Amniotic stem cell (primary cell): ENCODE measurements around the gene RCBTB2.

Source experiments
- DNase-seq: peaks from one replicate; lab custom pipeline; 2025; lab: John Stamatoyannopoulos, UW

Gene RCBTB2

DNA sequence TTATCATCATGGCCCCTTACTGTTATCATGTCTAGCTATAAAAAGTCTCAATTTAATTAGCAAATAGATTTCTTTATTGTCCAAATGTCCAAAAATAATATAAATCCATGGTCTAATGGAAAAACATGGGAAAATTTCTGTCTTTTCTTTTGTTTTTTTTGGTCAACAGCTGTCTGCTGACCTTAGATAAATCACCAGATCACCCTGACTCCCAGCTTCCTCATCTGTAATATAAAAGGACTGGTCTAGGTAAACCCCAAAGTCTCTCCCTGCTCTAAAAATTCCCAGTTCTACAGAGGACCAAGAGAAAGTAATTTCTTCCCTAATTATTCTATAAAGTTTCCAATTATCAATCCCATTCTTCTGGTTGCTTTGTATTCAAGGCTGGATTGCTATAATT, 30.7 kb upstream of the RCBTB2 start:
- DNase-seq = no peak

DNA sequence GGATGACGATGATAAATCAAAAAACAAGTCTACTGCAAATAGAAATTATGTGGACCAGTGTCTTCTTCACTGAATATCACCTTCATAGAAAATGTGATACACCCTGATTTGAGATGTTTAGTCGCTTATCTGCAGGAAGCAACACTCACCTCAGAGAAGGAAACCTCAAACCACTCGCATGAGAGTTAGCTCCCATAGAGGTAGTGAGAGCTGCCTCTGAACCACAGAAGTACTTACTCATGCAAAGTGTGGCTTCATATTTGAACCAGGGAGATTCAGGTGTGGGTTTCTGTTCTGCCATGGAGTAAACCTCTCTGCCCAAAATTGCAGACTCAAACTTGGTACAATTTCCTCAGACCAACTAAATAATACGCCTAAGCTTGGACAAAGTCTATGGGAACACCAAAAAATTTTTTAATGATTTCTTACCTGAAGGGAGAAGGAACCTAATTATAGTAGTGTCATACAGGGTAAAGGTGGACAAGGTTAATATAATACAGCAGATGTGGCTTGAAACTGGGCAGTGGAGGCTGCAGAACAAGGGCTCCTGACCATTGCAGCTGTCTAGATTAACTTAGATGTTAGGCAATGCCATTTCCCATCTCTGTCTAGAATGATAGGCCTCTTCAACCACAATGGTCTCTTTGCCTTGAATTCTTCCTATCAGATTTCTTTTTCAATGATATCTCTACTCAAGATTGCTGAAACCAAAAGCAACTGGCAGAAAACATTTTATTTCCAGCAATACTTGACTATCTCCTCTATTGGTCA, 29.6 kb upstream of the RCBTB2 start:
- DNase-seq = no peak

DNA sequence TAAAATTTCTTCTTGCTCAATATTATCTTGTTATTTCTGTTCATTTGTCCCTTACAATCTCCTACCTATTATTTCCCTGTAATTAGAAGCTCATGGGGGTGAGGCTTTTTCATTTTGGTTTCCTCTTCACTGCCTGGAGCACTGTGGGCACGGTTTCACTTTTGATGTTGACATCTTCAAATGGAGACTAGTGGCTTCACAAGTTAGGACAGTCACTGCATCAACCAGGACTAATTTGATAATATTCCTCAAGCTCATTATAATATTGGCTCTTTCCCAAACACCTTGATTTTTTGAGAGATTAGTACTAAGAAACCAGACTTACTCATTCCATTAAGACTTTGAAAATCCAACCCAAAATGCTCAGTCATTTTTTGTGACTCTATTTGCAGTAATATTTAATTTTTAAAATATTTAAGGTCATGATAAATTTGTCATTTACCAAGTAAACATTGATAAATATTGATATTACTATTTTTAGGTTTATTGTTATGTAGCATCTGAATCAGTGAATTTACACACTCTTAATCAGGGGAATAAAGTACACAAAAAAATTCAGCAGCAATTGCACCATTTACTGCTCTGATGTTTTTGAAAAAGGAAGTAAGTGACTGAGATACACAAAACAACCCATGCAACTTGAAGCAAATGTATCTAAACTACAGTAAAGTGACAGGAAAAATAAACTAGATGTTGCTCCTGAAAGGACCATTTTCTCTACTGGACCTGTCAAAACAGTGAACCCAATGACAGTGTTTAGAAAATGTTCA, 28.8 kb upstream of the RCBTB2 start:
- DNase-seq = no peak

DNA sequence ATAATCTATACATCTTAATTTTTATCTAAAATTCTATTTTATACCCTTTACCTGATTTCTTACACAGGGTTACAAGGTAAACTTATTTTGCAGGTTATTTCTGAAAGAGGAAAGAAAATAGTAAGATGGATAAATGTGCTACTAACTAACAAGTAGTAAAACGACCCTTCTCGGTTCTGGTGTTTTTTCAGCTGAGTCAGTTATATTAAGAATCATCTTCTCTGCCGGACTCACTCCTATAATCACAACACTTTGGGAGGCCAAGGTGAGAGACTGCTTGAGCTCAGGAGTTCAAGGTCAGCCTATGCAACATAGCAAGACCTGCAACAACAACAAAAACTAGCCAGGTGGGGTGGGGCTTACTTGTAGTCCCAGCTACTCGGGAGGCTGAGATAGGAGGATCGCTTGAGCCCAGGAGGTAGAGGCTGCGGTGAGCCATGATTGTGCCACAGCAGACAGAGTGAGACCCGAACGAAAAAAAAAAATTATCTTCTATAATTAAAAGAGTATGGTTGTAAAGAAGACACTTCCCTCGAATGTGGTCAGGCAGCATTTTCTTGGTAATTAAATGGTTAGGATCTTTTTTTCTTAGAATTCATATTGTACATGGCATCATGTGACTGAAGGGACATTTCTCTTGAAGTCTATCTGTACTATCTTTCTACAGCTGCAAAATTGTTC, 27.9 kb upstream of the RCBTB2 start:
- DNase-seq = no peak

DNA sequence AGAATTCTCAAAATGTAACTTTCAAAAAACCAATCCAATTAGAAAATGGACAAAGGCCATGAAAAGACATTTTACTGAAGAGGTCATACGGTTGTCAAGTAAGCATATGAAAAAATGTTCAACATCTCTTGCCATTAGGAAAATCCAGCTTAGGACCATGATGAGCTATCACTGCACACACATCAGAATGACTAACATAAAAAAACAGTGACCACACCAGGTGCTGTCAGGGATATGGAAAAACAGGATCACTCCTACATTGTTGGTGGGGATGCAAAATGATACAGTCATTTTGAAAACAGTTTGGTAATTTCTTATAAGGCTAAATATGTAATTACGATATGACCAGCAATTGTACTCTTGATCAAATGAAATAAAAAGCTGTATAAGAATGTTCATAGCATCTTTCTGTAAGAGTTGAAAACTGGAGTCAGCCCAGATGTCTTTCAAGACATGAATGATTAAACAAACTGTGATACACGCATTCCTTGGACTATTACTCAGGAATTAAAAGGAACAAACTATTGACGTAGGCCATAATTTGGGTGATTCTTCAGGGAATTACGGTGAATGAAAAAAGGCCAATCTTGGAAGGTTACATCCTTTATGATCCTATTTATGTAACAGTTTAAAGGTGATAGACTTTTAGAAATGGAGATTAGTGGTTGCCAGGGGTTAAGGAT, 26.9 kb upstream of the RCBTB2 start:
- no peak for DNase-seq

DNA sequence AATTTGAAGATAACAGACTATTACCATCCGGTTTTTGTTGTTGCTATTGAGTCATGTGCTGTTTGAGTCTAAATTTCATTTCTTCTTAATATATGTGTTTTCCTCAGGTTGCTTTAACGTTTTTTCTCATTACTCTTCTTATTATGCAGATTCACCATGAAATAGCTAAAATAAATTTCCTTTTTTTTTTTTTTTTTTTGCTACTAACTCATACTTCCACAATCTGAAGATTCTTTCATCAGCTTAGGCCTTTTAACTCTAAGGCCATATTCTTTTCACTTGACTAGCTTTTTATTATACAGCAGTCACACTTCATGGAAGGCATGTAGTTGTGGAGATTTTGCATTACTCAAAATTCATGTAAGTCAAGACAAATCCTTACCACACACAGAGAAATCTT, 23.9 kb upstream of the RCBTB2 start:
- DNase-seq = no peak

DNA sequence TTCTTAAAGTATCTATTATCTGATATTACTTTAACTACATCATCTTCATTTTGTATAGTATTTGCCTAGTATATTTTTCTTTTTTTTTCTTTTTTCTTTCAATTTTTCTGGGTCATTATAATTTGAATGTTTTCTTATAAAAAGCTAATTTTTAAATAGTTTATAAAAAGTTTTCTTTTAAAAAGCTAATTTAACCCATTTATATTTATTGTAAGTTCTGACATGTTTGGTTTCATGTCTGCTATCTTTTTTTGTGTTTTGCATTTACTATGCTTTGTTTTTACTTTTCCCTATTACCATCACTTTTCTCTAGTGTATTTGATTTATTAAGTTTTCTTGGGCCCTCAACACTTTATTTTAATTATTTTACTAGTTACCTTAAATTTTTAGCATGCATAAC, 22.6 kb upstream of the RCBTB2 start:
- no peak for DNase-seq

DNA sequence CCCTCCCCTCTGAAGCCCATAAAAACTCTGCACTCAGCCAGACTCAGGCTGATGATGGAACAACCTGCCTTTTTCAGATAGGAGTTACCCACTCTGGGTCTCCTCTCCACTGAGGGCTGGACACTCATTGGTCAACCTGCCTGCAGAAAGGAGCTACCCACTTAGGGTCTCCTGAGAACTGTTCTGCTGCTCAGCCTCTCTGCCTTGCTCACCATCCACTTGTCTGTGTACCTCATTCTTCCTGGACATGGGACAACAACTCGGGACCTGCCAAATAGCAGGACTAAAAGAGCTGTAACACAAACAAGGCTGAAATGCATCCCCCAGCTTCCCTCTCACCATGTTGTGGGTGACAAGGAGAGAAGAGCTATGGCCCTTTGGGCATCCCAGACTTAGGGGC, 18.4 kb upstream of the RCBTB2 start:
- no peak for DNase-seq

DNA sequence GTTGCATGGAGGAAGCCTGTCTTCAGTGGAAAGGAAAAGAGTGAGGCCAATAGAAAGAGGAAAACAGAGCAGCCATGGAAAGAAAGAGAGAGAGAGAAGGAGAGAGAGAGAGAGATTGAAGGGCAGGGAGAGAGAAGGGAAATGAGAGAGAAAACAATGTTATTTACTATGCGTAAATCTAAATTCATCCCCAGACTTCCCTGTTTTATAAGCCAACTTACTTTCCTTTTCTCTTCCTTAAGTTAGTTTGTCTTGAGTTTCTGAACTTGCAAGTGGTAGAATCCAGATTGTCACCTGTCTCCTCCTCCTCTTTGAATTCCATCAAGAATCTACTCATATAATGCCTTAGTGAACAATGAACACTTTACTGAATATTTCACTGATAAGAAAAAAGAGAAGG, 16.8 kb upstream of the RCBTB2 start:
- DNase-seq = no peak

DNA sequence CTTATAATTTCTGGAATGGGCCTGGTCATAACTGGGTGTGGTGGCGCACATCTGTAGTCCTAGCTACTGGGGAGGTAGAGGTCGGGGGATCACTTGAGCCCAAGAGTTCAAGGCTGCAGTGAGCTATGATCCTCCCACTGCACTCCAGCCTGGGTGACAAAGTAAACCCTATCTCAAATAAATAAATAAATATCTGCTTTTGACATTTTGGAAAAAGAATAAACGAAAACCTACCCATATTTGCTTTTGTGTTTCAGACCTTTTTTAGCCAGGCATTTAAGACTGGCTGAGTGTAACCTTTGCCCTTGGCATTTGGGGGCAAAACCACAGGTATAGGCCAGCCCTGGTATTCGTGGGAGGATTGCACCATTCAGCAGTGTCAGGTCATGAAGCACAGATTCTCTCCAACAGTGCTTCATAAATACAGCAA, 14.8 kb upstream of the RCBTB2 start:
- DNase-seq = no peak

DNA sequence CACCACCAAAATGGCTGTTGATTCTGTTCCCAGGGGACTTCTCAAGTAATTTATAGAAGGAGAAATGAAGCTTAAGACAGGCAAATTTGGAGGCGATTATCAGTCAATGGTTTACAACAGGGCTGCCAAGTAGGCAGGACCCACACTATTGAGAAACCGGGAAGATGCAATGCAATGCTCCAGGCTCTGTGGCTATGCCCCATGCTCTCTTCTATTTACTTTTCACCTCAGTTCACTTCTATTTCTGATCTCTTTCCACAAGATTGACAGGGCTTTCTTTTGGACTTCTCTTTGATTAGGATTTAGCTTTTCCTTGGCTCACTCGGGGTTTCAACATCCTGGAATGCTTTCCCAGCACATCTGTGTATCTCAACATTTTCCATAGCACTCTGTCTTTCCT, 12.7 kb upstream of the RCBTB2 start:
- DNase-seq = no peak

DNA sequence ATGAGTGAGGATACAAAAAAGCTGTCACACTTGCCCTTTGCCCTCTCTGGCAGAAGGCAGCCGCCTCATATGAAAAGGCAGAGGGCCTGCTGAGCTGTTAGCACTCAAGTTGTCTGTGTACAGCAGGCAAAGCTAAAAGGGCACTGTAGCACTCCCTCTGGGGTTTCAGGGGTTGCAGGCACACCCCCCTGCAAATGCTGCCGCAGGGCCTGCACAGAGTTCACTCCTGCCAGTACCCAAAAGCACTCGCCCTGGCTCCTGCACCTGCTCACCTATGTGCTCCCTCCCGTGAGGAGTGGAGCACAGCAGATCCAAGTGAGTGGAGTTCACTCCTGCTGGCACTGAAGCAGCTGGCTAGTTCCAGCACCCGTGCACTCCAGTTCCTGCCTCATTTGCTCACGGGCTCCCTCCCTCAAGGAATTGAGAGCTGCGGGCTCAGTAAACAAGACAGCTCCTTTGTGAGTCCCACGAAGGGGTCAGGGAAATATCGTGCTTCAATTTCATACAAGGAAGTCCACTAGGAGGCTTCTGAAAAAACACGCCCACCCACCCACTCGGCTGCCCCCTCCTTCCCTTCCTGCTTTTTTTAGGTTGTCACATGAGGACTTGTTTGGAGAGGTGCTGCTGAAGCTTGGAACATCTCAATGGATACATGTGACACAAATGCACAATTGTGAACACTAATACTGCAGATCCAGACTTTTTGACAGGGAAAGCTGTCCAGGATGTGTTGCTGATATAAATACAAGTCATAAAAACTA, 9.9 kb upstream of the RCBTB2 start:
- DNase-seq = no peak

DNA sequence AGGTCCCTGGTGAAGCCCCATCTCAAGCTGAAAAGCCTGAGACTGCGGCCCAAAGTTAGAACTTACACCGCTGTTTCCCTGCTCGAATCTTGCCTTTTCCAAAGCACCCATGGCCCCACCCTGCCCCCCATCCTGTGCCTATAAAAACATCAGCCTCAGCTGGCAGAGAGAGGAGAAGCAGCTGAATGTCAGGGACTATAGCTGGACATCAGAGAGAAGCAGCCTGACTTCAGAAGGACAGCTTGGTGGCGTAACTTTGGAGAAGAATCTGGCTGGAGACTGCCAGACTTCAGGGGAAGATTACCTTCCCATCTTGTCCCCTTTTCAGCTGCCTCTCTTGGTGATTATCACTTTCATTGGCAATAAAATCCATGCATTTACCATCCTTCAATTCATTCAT, 9.3 kb upstream of the RCBTB2 start:
- no peak for DNase-seq

DNA sequence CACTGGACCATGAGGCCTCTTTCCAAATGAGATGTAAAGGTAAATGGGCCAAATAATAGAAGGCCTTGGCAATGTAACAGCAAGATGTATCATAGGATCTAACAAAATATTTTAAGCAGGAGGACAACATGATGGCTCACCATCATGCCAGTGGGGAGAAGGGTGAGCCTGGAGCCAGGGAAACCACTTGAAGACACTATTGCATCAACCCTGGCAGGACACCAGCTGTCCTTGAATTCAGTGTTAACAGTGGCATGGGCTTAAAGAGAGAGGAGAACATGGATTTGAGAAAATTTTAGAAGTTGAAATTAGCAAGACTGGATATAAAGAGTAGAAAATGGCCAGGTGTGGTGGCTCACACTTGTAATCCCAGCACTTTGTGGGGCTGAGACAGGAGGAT, 6.7 kb upstream of the RCBTB2 start:
- no peak for DNase-seq

DNA sequence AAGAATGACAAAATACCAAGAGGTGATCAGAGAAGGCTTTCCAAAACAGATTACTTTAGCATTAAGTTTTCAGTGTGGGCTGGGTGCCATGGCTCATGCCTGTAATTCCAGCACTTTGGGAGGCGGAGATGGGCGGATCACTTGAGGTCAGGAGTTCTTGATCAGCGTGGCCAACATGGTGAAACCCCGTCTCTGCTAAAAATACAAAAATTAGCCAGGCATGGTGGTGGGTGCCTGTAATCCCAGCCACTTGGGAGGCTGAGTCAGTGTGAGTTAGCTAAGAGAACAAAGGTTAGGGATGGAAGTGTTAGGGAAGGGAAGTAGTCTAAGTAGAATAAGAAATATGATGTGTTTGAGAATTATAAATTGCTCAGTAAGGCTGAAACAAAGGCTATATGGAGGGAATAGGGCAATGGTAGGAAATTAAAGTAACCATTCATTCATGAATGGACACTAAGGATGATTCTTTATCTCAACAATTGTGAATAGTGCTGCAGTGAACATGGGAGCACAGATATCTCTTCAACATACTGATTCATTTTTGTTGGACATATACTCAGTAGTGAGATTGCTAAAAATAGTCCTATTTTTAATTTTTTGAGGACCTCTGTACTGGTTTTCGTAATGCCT, 3.9 kb upstream of the RCBTB2 start:
- no peak for DNase-seq

DNA sequence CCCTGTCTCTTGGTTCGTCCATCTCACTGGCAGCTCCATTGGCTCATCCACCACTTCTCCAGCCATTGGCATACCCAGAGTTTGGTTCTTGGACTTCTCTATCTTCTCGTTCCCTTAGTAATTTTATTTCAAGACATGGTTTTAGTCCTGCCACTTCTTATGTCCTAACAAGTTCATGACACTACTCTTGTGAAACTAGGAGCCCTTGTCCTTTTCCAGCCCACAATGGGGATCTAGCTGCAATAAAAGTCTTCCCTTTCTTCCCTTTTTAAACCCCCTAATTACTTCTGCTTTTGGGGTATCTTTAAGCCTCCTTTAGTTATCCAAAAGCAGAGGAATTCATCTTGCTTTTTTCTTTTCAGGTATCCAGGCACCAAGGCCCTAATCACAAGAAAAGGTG, 2.9 kb upstream of the RCBTB2 start:
- DNase-seq = no peak

DNA sequence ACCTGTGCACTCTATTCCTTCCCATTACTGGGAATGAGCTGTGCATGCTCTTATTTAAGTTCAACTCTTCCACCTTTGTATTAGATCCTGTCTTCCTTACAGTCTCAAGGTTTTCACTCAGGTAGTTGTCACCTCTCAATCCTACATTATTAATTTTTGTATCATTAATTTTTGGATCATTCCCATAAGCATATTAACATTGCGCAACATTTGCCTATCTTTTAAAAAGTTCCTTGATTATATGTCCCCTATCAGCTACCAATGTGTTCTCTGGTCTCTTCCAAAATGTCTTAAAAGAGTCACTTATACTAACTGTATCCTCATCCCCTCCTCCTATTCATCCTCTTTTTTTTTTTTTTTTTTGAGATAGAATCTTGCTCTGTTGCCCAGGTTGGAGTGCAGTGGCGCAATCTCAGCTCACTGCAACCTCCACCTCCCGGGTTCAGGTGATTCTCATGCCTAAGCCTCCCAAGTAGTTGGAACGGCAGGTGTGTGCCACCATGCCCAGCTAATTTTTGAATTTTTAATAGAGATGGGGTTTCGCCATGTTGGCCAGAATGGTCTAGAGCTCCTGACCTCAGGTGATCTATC, 2.1 kb upstream of the RCBTB2 start:
- no peak for DNase-seq

DNA sequence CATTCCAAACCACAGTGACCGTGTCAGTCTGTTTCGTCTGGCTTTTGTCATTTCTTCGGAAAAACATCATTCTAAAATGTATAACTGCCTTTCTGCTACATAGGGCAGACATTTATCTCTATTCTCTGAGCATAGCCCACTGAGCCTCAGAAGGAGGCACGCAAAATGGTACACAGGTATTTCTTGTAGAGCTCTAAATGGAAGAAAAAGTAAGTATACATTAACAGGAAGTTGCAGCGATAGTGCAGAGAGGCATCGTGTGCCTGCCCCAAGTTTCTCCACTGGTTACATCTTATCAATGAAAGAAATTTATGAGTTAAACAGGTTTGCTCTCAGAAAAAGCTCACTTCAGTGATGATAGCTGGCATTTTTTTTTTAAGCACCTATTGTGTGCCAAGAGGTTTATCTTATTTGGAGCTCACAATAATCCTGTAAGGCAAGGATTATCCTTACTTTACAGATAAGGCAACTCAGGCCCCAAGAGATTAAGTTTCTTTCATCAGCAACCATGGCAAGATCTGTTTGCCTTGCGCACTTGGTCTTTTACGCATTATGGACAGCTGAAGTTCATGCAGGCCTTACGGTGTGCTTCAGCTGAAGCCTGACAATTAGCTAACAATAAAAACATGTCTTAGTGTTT, 1.2 kb upstream of the RCBTB2 start:
- DNase-seq = no peak

DNA sequence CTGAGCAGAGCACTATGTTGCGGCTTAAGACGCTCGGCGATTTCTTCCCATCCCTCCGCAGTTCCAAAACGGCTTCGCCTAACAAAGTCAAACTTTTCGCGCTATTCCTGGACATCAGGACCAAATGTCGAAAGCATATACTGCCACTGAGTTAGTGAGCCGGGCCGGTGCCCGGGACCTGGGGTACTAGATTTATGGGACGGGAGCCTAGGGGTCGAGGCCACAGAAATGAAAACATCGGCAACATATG, 699 bp downstream of the RCBTB2 start:
- peak; percentile 2 for DNase-seq

DNA sequence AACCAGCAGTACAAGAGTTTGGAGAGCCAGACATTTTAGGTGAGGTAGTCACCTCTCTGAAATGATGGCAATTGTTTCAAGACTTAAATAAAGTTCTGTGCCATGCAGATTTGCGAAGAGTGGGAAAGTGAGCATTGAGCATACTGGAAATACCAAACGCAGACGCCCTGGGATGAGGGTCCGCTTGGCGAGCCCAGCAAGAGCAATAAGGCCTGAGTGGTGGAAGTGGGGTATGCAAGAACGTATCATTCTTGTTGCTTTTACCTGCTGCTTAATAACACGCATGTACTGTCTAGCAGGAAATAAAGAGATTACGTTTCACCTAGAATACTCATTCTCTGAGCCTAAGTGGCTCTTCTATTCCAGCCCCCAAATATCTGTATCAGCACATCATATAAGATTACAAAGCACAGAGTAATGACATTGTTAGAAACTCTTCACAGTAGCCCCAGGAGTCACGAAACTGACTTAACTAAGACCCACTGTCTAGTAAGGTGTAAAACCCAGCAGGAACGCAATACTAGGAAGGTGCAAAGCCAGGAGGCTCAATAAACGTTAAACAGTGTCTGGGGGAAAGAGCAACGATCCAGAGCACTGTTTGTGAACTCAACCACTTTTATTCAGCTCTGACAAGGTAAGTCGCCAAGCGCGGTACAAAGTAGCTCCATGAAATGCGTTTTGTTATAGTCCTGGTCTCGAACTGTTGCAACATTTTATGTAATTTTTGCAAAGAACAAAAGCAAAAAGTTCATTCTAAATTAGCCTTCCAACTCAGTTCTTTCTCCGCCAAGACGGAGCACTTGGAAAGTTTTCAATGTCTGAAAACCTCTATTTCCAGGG, 1.2 kb downstream of the RCBTB2 start:
- DNase-seq = no peak
